Tibial nerve (tissue), 4 donors: ENCODE data around the gene PLCL2.

Experiments used
- CTCF ChIP-seq, 5 experiments: fragments of 200-600 bp in 3 of 5; fragments of 450-650 bp in 2 of 5; sonication (generic) in 3 of 5; IDR thresholded peaks; one replicate each; pipeline ENCODE4 v1.5.1; 2016 to 2019; ENCODE audit warnings: antibody characterized with exemption in 5 of 5, mild to moderate bottlenecking in 3 of 5, moderate library complexity in 2 of 5
- EP300 ChIP-seq, 2 donors: sonication (generic); formaldehyde crosslinking; IDR thresholded peaks; one replicate each; pipeline ENCODE4 v1.6.1; 2017; ENCODE audit warnings: antibody characterized with exemption in 2 of 2, mild to moderate bottlenecking in 1 of 2
- POLR2A ChIP-seq, 2 donors: fragments of 450-650 bp; IDR thresholded peaks; one replicate each; pipeline ENCODE4 v1.6.1; 2017; ENCODE audit warnings: antibody characterized with exemption in 2 of 2, mild to moderate bottlenecking in 2 of 2, moderate library complexity in 2 of 2

GRCh38 chr3:16888785-16889607 lies 4.2 kb downstream of the PLCL2 start:
- no peak for TF ChIP-seq CTCF (IDR thresholded peaks at IDR 0.05)
- no peak for TF ChIP-seq POLR2A (IDR thresholded peaks at IDR 0.05)
- no peak for TF ChIP-seq EP300 (IDR thresholded peaks at IDR 0.05)
